ENCODE results near the gene GPC2. TPM values are rescaled to one million over a fixed set of nuclear protein-coding genes. Genes with fewer than 3 reads are reported as not detected.

Gene GPC2
- total RNA-seq, 1 experiment from 2014 or later, result 1.9 TPM

DNA sequence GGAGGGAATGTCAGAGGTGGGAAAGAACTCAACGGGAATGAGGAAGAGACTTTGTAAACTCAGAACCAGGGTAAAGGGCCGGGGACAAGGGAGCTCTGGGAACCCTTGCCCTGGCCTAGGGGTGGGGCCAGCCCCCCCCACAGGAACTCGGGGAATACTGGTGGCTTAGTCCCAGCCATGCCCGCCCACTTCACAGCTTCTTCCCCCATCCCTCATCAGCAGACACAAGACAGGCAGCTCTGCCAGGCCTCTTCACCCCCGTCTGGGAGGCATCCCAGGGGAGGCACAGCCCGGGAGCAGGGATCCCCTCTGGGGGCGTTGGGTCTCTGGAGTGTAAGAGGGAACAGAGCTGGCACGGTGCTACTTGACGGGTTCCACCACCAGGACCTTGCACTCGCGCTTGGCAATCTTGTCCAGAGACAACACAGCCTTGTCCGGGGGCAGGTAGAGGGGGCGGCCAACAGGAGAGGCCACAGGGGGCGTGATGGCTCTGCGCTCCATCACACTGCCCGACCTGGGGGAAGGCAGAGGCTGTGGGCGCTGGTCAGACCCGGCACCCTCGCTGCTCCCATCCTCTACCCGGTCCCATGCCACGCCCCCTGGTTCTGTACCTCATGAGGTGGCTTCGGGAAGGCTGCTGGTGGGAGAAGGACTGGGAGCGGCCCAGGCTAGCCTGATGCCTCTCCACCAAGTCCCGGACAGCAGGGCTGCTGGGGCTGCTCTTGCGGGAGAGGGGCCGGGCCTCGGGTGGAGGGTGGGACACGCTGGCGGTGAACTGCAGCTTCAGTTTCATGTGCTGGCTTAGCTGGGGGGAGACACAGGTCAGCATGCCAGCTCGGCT is 22.3 kb downstream of the GPC2 start:
- Histone ChIP-seq H3K4me1 (ENCODE audit: low read length) (peaks cover 46% of the 10 kb centered on the region), H3K27ac (ENCODE audit: low read length) (no peak overlapping the region), H3K27me3 (ENCODE audit: low read length) (no peaks in the 10 kb centered on the region), H3K9me3 (ENCODE audit: low read length) (no peaks in the 10 kb centered on the region), H3K79me2 (ENCODE audit: low read length) (peaks cover 32% of the 10 kb centered on the region), H3K4me2 (ENCODE audit: low read depth, low read length, poor library complexity, severe bottlenecking) (no peak overlapping the region), H3K36me3 (ENCODE audit: insufficient read depth, low read length) (peaks cover 9% of the 10 kb centered on the region), H3K9me2 (replicated peaks; ENCODE audit: insufficient read depth, low read length) (no peaks in the 10 kb centered on the region), H3K9ac (ENCODE audit: low read length) (no peak overlapping the region), H4K20me1 (ENCODE audit: insufficient read depth, low read depth, low read length) (peaks cover 12% of the 10 kb centered on the region; the same call in 1 of the 2 replicates), H3K4me3 (ENCODE audit: low read length) (no peak overlapping the region), H2AFZ (ENCODE audit: low read length) (no peak overlapping the region)
- DNase-seq, result peak; percentile 42

DNA sequence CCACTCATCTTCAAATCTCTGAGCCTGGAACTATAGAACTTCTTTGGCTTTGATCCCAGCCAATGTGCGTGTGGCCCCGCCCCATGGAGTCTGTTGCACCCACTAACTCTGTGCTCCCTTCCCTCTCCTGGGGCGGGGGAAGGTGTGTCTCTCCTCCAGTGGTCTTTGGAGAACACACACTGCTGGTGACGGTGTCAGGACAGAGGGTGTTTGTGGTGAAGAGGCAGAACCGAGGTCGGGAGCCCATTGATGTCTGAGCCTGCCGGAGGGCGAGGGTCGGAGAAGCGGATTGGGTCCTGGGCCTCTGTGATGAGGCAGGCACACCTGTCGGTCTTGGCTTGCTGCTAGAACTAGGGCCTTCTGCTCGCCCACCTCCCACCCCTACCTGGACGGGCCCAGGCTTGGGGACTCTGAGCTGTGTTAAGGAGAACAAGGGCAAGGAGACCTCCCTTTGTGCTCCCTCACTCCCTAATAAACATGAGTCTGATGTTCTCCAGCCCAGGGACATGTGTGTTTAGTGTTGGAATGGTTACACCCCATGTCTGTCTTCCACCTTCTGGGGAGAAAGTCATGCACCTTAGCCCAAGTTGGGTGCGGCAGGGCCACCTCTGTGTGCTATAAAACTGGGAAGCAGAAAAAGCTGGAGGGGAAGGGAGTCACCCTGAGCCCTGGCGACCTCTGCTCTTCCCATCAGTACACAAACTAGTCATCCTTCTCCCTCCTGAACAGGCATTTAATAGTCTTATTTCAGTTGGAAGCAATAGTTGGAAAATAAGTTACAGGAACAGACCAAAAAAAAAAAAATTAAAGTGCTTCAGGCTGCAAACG is 23.3 kb downstream of the GPC2 start:
- H3K9me2 ChIP-seq (replicated peaks; ENCODE audit: insufficient read depth, low read length), result no peaks in the 10 kb centered on the region
- H2AFZ ChIP-seq (ENCODE audit: low read length), result no peak overlapping the region
- DNase-seq, result peak; percentile 49
- H3K36me3 ChIP-seq (ENCODE audit: insufficient read depth, low read length), result peaks cover 9% of the 10 kb centered on the region
- H3K9ac ChIP-seq (ENCODE audit: low read length), result no peak overlapping the region
- peaks cover 44% of the 10 kb centered on the region for H3K4me1 ChIP-seq (ENCODE audit: low read length)
- no peak overlapping the region for H3K4me3 ChIP-seq (ENCODE audit: low read length)
- peaks cover 12% of the 10 kb centered on the region; the same call in 1 of the 2 replicates for H4K20me1 ChIP-seq (ENCODE audit: insufficient read depth, low read depth, low read length)
- H3K4me2 ChIP-seq (ENCODE audit: low read depth, low read length, poor library complexity, severe bottlenecking), result no peak overlapping the region
- H3K9me3 ChIP-seq (ENCODE audit: low read length), result no peaks in the 10 kb centered on the region
- H3K27ac ChIP-seq (ENCODE audit: low read length), result no peak overlapping the region
- peaks cover 41% of the 10 kb centered on the region for H3K79me2 ChIP-seq (ENCODE audit: low read length)
- no peaks in the 10 kb centered on the region for H3K27me3 ChIP-seq (ENCODE audit: low read length)

DNA sequence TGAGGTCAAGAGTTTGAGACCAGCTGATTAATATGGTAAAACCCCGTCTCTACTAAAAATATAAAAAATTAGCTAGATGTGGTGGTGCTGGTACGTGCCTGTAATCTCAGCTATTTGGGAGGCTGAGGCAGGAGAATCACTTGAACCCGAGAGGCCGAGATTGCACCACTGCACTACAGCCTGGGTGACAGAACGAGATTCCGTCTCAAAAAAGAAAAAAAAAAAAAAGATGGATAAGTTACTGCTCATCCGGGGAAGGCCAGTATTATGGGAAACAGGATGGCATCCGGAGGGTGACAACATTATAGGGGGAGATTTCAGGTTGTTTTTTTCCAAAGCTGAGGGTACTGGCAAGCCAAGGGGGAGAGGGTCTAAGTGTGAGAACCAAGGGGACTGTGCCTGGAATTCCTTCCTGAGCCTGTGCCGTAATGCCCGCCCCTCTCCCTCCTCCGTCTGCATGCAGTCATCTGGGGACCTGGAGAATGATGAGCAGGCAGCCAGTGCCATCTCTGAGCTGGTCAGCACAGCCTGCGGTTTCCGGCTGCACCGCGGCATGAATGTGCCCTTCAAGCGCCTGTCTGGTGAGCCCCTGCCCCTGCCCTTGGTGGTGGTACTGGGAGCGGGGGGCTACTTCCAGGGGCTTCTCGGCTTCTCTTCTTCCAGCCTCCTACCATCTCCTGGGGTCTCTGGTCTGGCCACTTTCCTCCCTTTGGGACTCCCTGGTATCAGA is 24.1 kb downstream of the GPC2 start:
- H3K36me3 ChIP-seq (ENCODE audit: insufficient read depth, low read length), result peaks cover 9% of the 10 kb centered on the region
- no peak overlapping the region for H3K9ac ChIP-seq (ENCODE audit: low read length)

DNA sequence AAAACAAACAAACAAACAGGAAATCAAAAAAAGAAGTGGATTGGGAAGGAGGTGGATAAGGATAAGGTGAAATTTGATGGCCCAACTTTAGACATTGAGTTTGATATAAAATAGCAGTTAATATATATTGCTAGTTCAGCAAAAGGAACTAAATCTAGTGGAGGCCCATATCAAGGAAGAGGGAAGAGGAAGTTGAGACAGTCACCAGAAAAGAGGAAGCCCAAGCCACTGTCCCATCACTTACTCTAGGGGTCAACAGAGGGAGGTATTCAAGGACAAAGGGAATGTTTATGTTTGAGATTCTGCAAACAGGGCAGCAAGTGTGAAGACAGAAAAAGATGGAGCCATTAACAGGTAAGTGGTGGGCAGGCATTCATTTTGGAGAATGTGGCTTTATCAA is 24.8 kb downstream of the GPC2 start:
- Histone ChIP-seq H3K79me2 (ENCODE audit: low read length) (peaks cover 31% of the 10 kb centered on the region), H3K4me2 (ENCODE audit: low read depth, low read length, poor library complexity, severe bottlenecking) (peak overlapping the region; percentile 47)
- peak; percentile 69 for DNase-seq

More for the DNA sequence above, 24.1 kb downstream of the GPC2 start:
- Histone ChIP-seq H3K27ac (ENCODE audit: low read length) (peak overlapping the region; percentile 52), H3K79me2 (ENCODE audit: low read length) (peaks cover 38% of the 10 kb centered on the region), H3K27me3 (ENCODE audit: low read length) (no peaks in the 10 kb centered on the region), H2AFZ (ENCODE audit: low read length) (no peak overlapping the region), H3K9me2 (replicated peaks; ENCODE audit: insufficient read depth, low read length) (no peaks in the 10 kb centered on the region), H3K4me2 (ENCODE audit: low read depth, low read length, poor library complexity, severe bottlenecking) (peak overlapping the region; percentile 47), H4K20me1 (ENCODE audit: insufficient read depth, low read depth, low read length) (peaks cover 12% of the 10 kb centered on the region; the same call in 1 of the 2 replicates), H3K4me3 (ENCODE audit: low read length) (no peak overlapping the region), H3K4me1 (ENCODE audit: low read length) (peaks cover 45% of the 10 kb centered on the region), H3K9me3 (ENCODE audit: low read length) (no peaks in the 10 kb centered on the region)
- no peak for DNase-seq

DNA sequence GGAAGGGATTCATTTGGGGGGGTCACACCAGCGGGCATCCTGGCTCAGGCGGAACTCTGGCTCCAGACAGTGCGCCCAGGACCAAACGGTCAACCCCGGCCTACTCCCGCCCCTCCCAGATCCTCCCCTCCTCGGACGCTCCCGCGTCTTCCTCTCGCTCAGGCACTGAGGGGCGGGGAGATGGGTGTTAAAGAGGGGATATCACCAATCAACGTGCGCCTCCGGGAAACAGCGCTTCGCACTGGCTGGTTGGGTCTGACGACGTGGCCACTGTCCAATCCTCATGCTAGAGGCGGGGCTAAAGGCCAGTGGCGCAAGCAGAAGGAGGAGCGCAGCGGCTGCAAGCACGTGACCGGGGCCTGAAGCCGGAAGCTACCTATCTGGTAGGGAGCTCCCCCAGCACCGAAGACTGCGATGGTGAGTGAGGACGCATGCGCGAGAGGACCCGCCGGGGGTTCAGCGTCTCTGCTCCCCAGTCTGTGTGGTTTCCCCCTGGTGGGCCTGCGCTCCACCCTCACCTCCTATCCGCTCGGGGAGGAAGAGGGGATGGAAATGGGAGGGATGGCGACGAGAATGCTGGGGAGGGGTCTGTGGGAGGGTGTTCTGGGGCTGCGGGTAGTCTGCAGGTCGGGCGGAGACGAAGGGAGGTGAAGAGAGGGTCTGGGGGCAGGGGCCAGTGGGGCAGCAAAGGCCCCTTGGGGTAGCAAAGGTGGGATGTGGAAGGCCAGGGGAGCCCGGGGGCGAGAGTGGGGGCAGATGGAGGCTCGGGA is 28.4 kb downstream of the GPC2 start, which contains the start of gene LAMTOR4:
TSS of gene LAMTOR4 (plus strand) at position 360 of the 770 bp plus-strand sequence. CDS start at position 415, 55 bp downstream.
- Histone ChIP-seq H3K4me3 (ENCODE audit: low read length) (peak within 1 kb of the TSS; percentile 99), H3K79me2 (ENCODE audit: low read length) (peaks cover 25% of the 10 kb centered on the region), H3K4me2 (ENCODE audit: low read depth, low read length, poor library complexity, severe bottlenecking) (peak within 1 kb of the TSS; percentile 97), H3K36me3 (ENCODE audit: insufficient read depth, low read length) (0 out of 2 replicates have a peak, but pooled peaks cover 3% of the 10 kb centered on the region), H3K27ac (ENCODE audit: low read length) (peak within 1 kb of the TSS; percentile 77), H3K4me1 (ENCODE audit: low read length) (peaks cover 31% of the 10 kb centered on the region), H3K9me2 (replicated peaks; ENCODE audit: insufficient read depth, low read length) (no peaks in the 10 kb centered on the region), H4K20me1 (ENCODE audit: insufficient read depth, low read depth, low read length) (no peaks in the 10 kb centered on the region), H3K9me3 (ENCODE audit: low read length) (no peaks in the 10 kb centered on the region), H3K27me3 (ENCODE audit: low read length) (no peaks in the 10 kb centered on the region), H3K9ac (ENCODE audit: low read length) (peak within 1 kb of the TSS; percentile 100), H2AFZ (ENCODE audit: low read length) (peak within 1 kb of the TSS; percentile 81; the same call in 1 of the 2 replicates)
- peak; percentile 99 for DNase-seq

More for the DNA sequence above, 24.8 kb downstream of the GPC2 start:
- no peaks in the 10 kb centered on the region for H3K27me3 ChIP-seq (ENCODE audit: low read length)
- H4K20me1 ChIP-seq (ENCODE audit: insufficient read depth, low read depth, low read length), result peaks cover 8% of the 10 kb centered on the region; the same call in 1 of the 2 replicates
- H2AFZ ChIP-seq (ENCODE audit: low read length), result no peak overlapping the region
- peaks cover 45% of the 10 kb centered on the region for H3K4me1 ChIP-seq (ENCODE audit: low read length)
- H3K9ac ChIP-seq (ENCODE audit: low read length), result peak overlapping the region; percentile 14; the same call in 1 of the 2 replicates
- peaks cover 9% of the 10 kb centered on the region for H3K36me3 ChIP-seq (ENCODE audit: insufficient read depth, low read length)
- no peaks in the 10 kb centered on the region for H3K9me2 ChIP-seq (replicated peaks; ENCODE audit: insufficient read depth, low read length)
- H3K9me3 ChIP-seq (ENCODE audit: low read length), result no peaks in the 10 kb centered on the region
- peak overlapping the region; percentile 52 for H3K27ac ChIP-seq (ENCODE audit: low read length)
- H3K4me3 ChIP-seq (ENCODE audit: low read length), result peak overlapping the region; percentile 11; the same call in 1 of the 2 replicates

DNA sequence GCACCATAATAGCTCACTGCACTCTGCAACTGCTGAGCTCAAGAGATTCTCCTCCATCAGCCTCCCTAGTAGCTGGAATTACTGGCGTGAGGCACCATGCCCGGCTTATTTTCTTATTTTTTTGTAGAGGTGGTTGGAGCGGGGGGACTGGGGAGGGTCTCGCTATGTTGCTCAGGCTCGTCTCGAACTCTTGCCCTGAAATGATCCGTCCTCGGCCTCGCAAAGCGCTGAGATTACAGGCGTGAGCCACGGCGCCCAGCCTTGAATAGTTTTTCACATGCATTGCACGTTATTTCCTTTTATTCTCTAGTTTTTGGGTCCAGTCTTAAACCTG is 29.0 kb downstream of the GPC2 start:
- H3K36me3 ChIP-seq (ENCODE audit: insufficient read depth, low read length), result 0 out of 2 replicates have a peak, but pooled peaks cover 3% of the 10 kb centered on the region

DNA sequence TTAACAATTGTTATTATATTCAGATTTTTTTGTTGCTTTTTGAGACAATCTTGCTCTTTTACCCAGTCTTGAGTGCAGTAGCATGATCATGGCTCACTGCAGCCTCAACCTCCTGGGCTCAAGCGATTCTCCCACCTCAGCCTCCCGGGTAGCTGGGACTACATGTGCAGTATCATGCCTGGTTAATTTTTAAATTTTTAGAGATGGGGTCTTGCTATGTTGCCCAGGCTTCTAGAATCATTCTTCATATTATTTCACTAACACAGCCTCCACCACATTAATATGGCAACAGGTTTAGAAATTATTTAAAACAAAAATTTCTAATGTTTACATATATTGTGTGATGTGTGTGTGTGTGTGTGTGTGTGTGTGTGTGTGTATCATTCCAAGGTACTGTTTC is 29.9 kb downstream of the GPC2 start:
- Histone ChIP-seq H3K36me3 (ENCODE audit: insufficient read depth, low read length) (0 out of 2 replicates have a peak, but pooled peaks cover 3% of the 10 kb centered on the region), H3K9ac (ENCODE audit: low read length) (no peak overlapping the region), H3K4me3 (ENCODE audit: low read length) (no peak overlapping the region), H3K9me2 (replicated peaks; ENCODE audit: insufficient read depth, low read length) (no peaks in the 10 kb centered on the region), H3K4me2 (ENCODE audit: low read depth, low read length, poor library complexity, severe bottlenecking) (no peak overlapping the region), H3K4me1 (ENCODE audit: low read length) (peaks cover 23% of the 10 kb centered on the region), H4K20me1 (ENCODE audit: insufficient read depth, low read depth, low read length) (no peaks in the 10 kb centered on the region), H3K27ac (ENCODE audit: low read length) (no peak overlapping the region), H3K9me3 (ENCODE audit: low read length) (no peaks in the 10 kb centered on the region), H3K79me2 (ENCODE audit: low read length) (peaks cover 21% of the 10 kb centered on the region), H2AFZ (ENCODE audit: low read length) (no peak overlapping the region), H3K27me3 (ENCODE audit: low read length) (no peaks in the 10 kb centered on the region)
- no peak for DNase-seq

More for the DNA sequence above, 29.0 kb downstream of the GPC2 start:
- Histone ChIP-seq H4K20me1 (ENCODE audit: insufficient read depth, low read depth, low read length) (no peaks in the 10 kb centered on the region), H3K4me3 (ENCODE audit: low read length) (peak overlapping the region; percentile 65), H3K9ac (ENCODE audit: low read length) (peak overlapping the region; percentile 80), H3K9me2 (replicated peaks; ENCODE audit: insufficient read depth, low read length) (no peaks in the 10 kb centered on the region), H3K27me3 (ENCODE audit: low read length) (no peaks in the 10 kb centered on the region), H3K4me2 (ENCODE audit: low read depth, low read length, poor library complexity, severe bottlenecking) (peak overlapping the region; percentile 80), H3K27ac (ENCODE audit: low read length) (peak overlapping the region; percentile 36; the same call in 1 of the 2 replicates), H3K4me1 (ENCODE audit: low read length) (peaks cover 31% of the 10 kb centered on the region), H3K79me2 (ENCODE audit: low read length) (peaks cover 24% of the 10 kb centered on the region), H3K9me3 (ENCODE audit: low read length) (no peaks in the 10 kb centered on the region), H2AFZ (ENCODE audit: low read length) (peak overlapping the region; percentile 81; the same call in 1 of the 2 replicates)
- DNase-seq, result no peak

Measured in Karpas-422 (cell line).